Keratinocyte (primary cell): ENCODE measurements around the gene ARL4C. TPM values are rescaled to one million over a fixed set of nuclear protein-coding genes. Genes with fewer than 3 reads are reported as not detected.

ENCODE experiments used
- DNase-seq: peaks from one replicate; pipeline ENCODE4 v3.0.0-alpha.2; 2011; ENCODE audit warnings: low read depth, missing footprints, low spot score
- FAIRE-seq: peaks from 2 replicates; lab custom pipeline; 2011; peaks lifted over from hg19 to GRCh38; lab: Jason Lieb, UNC
- H2AFZ ChIP-seq: 2 replicates; pipeline ENCODE4 v1.6.0; 2012; ENCODE audit warnings: low read length, control low read depth, inconsistent platforms; ENCODE audit not compliant: control insufficient read depth
- H3K27ac ChIP-seq: 2 replicates; pipeline ENCODE4 v1.5.1; 2011; ENCODE audit warnings: low read length; ENCODE audit not compliant: control insufficient read depth, insufficient read depth
- H3K27me3 ChIP-seq: 3 replicates; pipeline ENCODE4 v1.6.0; 2011; ENCODE audit warnings: low read length; ENCODE audit not compliant: control insufficient read depth, insufficient read depth; ENCODE audit errors: extremely low read depth
- H3K36me3 ChIP-seq, 2 experiments: 2 replicates in 1 of 2; 3 replicates in 1 of 2; pipeline ENCODE4 v1.5.1; 2011; ENCODE audit warnings: low read length in 2 of 2, mild to moderate bottlenecking in 1 of 2; ENCODE audit not compliant: control insufficient read depth in 2 of 2, insufficient read depth in 2 of 2; ENCODE audit errors: extremely low read depth in 1 of 2
- H3K4me1 ChIP-seq: 3 replicates; pipeline ENCODE4 v1.5.1; 2011; ENCODE audit warnings: low read length; ENCODE audit not compliant: control insufficient read depth, insufficient read depth; ENCODE audit errors: extremely low read depth
- H3K4me2 ChIP-seq: 3 replicates; pipeline ENCODE4 v1.6.0; 2011; ENCODE audit warnings: low read depth, low read length; ENCODE audit not compliant: control insufficient read depth, insufficient read depth; ENCODE audit errors: extremely low read depth
- H3K4me3 ChIP-seq, 3 experiments: fragments of 200-600 bp in 1 of 3; sonication (generic) in 1 of 3; 2 replicates in 2 of 3; 3 replicates in 1 of 3; pipeline ENCODE4 v1.5.1; 2011 to 2016; ENCODE audit warnings: low read length in 3 of 3, mild to moderate bottlenecking in 3 of 3, control low read depth in 2 of 3, inconsistent platforms in 1 of 3, low read depth in 1 of 3, mixed read lengths in 1 of 3, mixed run types in 1 of 3, moderate library complexity in 1 of 3; ENCODE audit not compliant: control insufficient read depth in 2 of 3, insufficient read depth in 2 of 3; ENCODE audit errors: extremely low read depth in 1 of 3
- H3K79me2 ChIP-seq: 2 replicates; pipeline ENCODE4 v1.6.0; 2012; ENCODE audit warnings: low read length; ENCODE audit not compliant: control insufficient read depth, insufficient read depth
- H3K9ac ChIP-seq: 3 replicates; pipeline ENCODE4 v1.6.0; 2011; ENCODE audit warnings: low read length; ENCODE audit not compliant: control insufficient read depth, insufficient read depth; ENCODE audit errors: extremely low read depth
- H3K9me1 ChIP-seq: 3 replicates; pipeline ENCODE4 v1.6.0; 2011; ENCODE audit warnings: low read length; ENCODE audit not compliant: control insufficient read depth, insufficient read depth; ENCODE audit errors: extremely low read depth
- H3K9me3 ChIP-seq: 2 replicates; pipeline ENCODE4 v1.5.1; 2012; ENCODE audit warnings: low read depth, low read length; ENCODE audit not compliant: control insufficient read depth
- H4K20me1 ChIP-seq: 3 replicates; pipeline ENCODE4 v1.6.0; 2011; ENCODE audit warnings: low read length; ENCODE audit not compliant: control insufficient read depth, insufficient read depth; ENCODE audit errors: extremely low read depth
- EZH2 ChIP-seq: IDR thresholded peaks from one replicate; pipeline ENCODE4 v1.6.1; 2012; ENCODE audit warnings: inconsistent platforms, mild to moderate bottlenecking, low read length, moderate library complexity
- dilution Hi-C: fragments of 300-500 bp; cut with MboI; formaldehyde crosslinking; loops from one replicate; pipeline ENCODE4 v1.7.0; 2020; ENCODE audit warnings: low sequenced_read_pairs; ENCODE audit not compliant: extremely low pct_ligation_motif_present
- polyA plus RNA-seq, 5 experiments: library from polyadenylated mRNA; depleted of rRNA in 3 of 5; stranded (reverse) in 3 of 5; stranded (forward) in 1 of 5; unstranded in 1 of 5; fragments of >200 nt; gene quantifications; 1 replicate in 1 of 5; 2 replicates in 3 of 5; 3 replicates in 1 of 5; pipeline versions ENCODE4 v1.2.1 to v1.2.3, GENCODE V29; 2011 to 2012; ENCODE audit warnings: missing spikeins in 2 of 5, low read depth in 1 of 5, low replicate concordance in 1 of 5
- TF ChIP-seq, protein P1 (sequence below), 3 experiments: IDR thresholded peaks in 1 of 3; conservative IDR thresholded peaks in 1 of 3; optimal IDR thresholded peaks in 1 of 3; 2 replicates in 2 of 3; 3 replicates in 1 of 3; pipeline versions ENCODE3 to v1.5.1; 2011; ENCODE audit warnings: low read length in 3 of 3, mild to moderate bottlenecking in 3 of 3, moderate library complexity in 2 of 3, control low read depth in 1 of 3, inconsistent platforms in 1 of 3; ENCODE audit not compliant: insufficient read depth in 2 of 3; ENCODE audit errors: extremely low read depth in 1 of 3

The ARL4C gene
- polyA plus RNA-seq, 1 donor (not counting 4 experiments of a cell fraction or from before 2014, with no cell fraction given): 79.5 TPM

DNA sequence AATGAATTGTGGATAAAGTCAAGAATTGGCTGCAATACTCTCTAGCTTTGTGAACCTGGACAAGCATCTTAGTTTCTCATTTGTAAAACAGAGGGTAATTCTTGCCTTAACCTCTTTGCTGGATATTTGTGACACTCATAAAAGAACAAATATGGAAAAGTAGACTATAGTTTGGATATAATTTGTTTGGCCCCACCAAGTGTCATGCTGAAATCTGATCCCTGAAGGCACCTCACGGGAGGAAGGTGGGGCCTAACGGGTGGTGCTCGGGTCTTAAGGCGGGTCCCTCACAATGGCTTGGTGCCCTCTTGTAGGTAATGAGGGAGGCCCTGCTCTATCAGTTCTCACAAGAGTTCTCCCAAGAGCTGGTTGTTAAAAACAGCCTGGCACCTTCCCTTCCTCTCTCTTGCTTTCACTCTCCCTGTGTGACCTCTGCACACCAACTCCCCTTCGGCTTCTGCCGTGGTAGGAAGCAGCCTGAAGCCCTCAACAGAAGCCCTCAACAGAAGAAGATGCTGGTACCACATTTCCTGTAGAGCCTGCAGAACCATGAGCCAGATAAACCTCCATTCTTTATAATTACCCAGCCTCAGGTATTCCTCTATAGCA lies 37.4 kb downstream of the ARL4C start:
- Histone ChIP-seq H3K27me3 (no peaks in the 10 kb centered on the region), H3K4me2 (no peak overlapping the region), H2AFZ (peak overlapping the region; percentile 5), H3K9me3 (no peaks in the 10 kb centered on the region), H3K9ac (no peak overlapping the region), H3K27ac (no peak overlapping the region), H3K4me3 (no peak overlapping the region), H3K4me1 (peaks cover 12% of the 10 kb centered on the region), H3K36me3 (no peaks in the 10 kb centered on the region), H4K20me1 (no peaks in the 10 kb centered on the region), H3K79me2 (no peaks in the 10 kb centered on the region), H3K9me1 (no peaks in the 10 kb centered on the region)
- FAIRE-seq (no peak), DNase-seq (no peak)
- dilution Hi-C loops: no loop called here
- TF ChIP-seq EZH2: no peak
- TF ChIP-seq, protein P1, sequence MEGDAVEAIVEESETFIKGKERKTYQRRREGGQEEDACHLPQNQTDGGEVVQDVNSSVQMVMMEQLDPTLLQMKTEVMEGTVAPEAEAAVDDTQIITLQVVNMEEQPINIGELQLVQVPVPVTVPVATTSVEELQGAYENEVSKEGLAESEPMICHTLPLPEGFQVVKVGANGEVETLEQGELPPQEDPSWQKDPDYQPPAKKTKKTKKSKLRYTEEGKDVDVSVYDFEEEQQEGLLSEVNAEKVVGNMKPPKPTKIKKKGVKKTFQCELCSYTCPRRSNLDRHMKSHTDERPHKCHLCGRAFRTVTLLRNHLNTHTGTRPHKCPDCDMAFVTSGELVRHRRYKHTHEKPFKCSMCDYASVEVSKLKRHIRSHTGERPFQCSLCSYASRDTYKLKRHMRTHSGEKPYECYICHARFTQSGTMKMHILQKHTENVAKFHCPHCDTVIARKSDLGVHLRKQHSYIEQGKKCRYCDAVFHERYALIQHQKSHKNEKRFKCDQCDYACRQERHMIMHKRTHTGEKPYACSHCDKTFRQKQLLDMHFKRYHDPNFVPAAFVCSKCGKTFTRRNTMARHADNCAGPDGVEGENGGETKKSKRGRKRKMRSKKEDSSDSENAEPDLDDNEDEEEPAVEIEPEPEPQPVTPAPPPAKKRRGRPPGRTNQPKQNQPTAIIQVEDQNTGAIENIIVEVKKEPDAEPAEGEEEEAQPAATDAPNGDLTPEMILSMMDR (optimal IDR thresholded peaks at IDR 0.05 in 1 of 3, IDR thresholded peaks at IDR 0.05 in 1 of 3, conservative IDR thresholded peaks at IDR 0.05 in 1 of 3; ENCODE audit: extremely low read depth in 1 of 3, insufficient read depth in 2 of 3, low read length in 3 of 3): no peak

DNA sequence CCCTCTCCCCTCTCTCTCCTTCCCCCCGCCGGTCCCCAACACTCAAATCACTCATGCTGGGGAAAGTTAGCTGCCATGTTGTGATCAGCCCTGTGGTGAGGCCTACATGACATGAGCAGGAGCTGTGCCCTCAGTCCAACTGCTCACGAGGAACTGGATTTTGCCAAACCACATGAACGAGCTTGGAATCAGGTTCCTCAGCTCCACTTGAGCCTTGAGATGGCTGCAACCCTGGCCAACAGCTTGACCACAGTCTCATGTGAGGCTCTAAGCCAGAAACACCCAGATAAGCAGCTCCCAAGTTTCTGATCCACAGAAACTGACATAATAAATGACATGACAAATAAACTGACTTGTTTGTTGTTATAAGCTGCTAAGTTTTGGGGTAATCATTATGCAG lies 38.4 kb downstream of the ARL4C start:
- no peaks in the 10 kb centered on the region for H3K9me1 ChIP-seq
- no peak overlapping the region for H3K4me3 ChIP-seq
- H3K4me2 ChIP-seq: no peak overlapping the region
- no peak overlapping the region for H3K9ac ChIP-seq
- peaks cover 7% of the 10 kb centered on the region for H3K4me1 ChIP-seq
- no peaks in the 10 kb centered on the region for H3K36me3 ChIP-seq
- no peak overlapping the region for H2AFZ ChIP-seq
- H3K79me2 ChIP-seq: no peaks in the 10 kb centered on the region
- DNase-seq: no peak
- no peak overlapping the region for H3K27ac ChIP-seq
- FAIRE-seq: no peak
- H3K9me3 ChIP-seq: no peaks in the 10 kb centered on the region
- no peaks in the 10 kb centered on the region for H4K20me1 ChIP-seq
- H3K27me3 ChIP-seq: no peaks in the 10 kb centered on the region
- TF ChIP-seq, protein P1 (optimal IDR thresholded peaks at IDR 0.05 in 1 of 3, IDR thresholded peaks at IDR 0.05 in 1 of 3, conservative IDR thresholded peaks at IDR 0.05 in 1 of 3; ENCODE audit: extremely low read depth in 1 of 3, insufficient read depth in 2 of 3, low read length in 3 of 3): no peak
- no peak for TF ChIP-seq EZH2
- dilution Hi-C loops: no loop called here
